Activated CD8-positive, alpha-beta memory T cell treated with anti-CD3 and anti-CD28 coated beads, Interleukin-2, amount 50 U/mL, for 48 hours (primary cell): Measurements from ENCODE around the gene GCH1.
"Not testable (repeated sequence)": the region's sequence is repeated elsewhere in the genome, so short reads cannot be mapped to it uniquely, and the experiment has no call there.

Experiments
- DNase-seq: peaks from one replicate; pipeline ENCODE4 v3.0.0-alpha.2; 2020

The GCH1 gene

GRCh38 chr14:54817506-54817905, 85.1 kb downstream of the GCH1 start:
- DNase-seq = no peak

GRCh38 chr14:54816450-54816849, 86.2 kb downstream of the GCH1 start:
- no peak for DNase-seq

- no peak for DNase-seq
These were observed 87.1 kb downstream of the GCH1 start for GRCh38 chr14:54815515-54815914.

- no peak for DNase-seq
These were observed 87.6 kb downstream of the GCH1 start for GRCh38 chr14:54815016-54815415.

GRCh38 chr14:54814076-54814475, 88.5 kb downstream of the GCH1 start:
- peak; percentile 81 for DNase-seq

- DNase-seq = no peak
These were observed 89.5 kb downstream of the GCH1 start for GRCh38 chr14:54813081-54813480.

- DNase-seq = no peak
These were observed 90.0 kb downstream of the GCH1 start for GRCh38 chr14:54812617-54813016.

GRCh38 chr14:54809767-54810166, 92.9 kb downstream of the GCH1 start:
- DNase-seq = no peak

- DNase-seq = no peak
These were observed 94.1 kb downstream of the GCH1 start for GRCh38 chr14:54808326-54809161.

- DNase-seq = no peak
These were observed 94.7 kb downstream of the GCH1 start for GRCh38 chr14:54807881-54808280.

GRCh38 chr14:54807428-54807827, 95.2 kb downstream of the GCH1 start:
- no peak for DNase-seq

GRCh38 chr14:54806616-54807015, 96.0 kb downstream of the GCH1 start:
- DNase-seq = no peak

GRCh38 chr14:54805445-54806322, 96.9 kb downstream of the GCH1 start:
- DNase-seq = peak; percentile 94

- DNase-seq = no peak
These were observed 97.6 kb downstream of the GCH1 start for GRCh38 chr14:54805070-54805444.

GRCh38 chr14:54804538-54805041, 98.0 kb downstream of the GCH1 start:
- no peak for DNase-seq

GRCh38 chr14:54803926-54804537, 98.6 kb downstream of the GCH1 start:
- DNase-seq = no peak

- no peak for DNase-seq
These were observed 99.2 kb downstream of the GCH1 start for GRCh38 chr14:54803396-54803795.

- DNase-seq = not testable (repeated sequence)
These were observed 101.1 kb downstream of the GCH1 start for GRCh38 chr14:54801482-54801881.

GRCh38 chr14:54798465-54799124, 104.0 kb downstream of the GCH1 start:
- no peak for DNase-seq

GRCh38 chr14:54797986-54798385, 104.6 kb downstream of the GCH1 start:
- no peak for DNase-seq

- DNase-seq = no peak
These were observed 105.1 kb downstream of the GCH1 start for GRCh38 chr14:54797556-54797955.

GRCh38 chr14:54796961-54797360, 105.7 kb downstream of the GCH1 start:
- no peak for DNase-seq

GRCh38 chr14:54794796-54795195, 107.8 kb downstream of the GCH1 start:
- DNase-seq = no peak
